GM12878 (cell line): ENCODE data around the gene CBX7. TPM values are rescaled to one million over a fixed set of nuclear protein-coding genes. Genes with fewer than 3 reads are reported as not detected.

Experiments used
- ATF2 ChIP-seq: IDR thresholded peaks from 2 replicates; pipeline ENCODE4 v1.6.1; 2012; ENCODE audit warnings: low read length, inconsistent platforms
- BCL3 ChIP-seq: IDR thresholded peaks from 2 replicates; pipeline ENCODE4 v1.6.1; 2011; ENCODE audit warnings: borderline replicate concordance, low read depth, mild to moderate bottlenecking, moderate library complexity, low read length; ENCODE audit not compliant: insufficient read depth, poor library complexity, severe bottlenecking
- BMI1 ChIP-seq: fragments of 450-650 bp; IDR thresholded peaks from 2 replicates; pipeline ENCODE4 v1.6.1; 2016; ENCODE audit warnings: mild to moderate bottlenecking, moderate library complexity, borderline replicate concordance
- CBFB ChIP-seq: IDR thresholded peaks from 2 replicates; pipeline ENCODE4 v1.6.1; 2016; ENCODE audit warnings: antibody characterized with exemption, low read depth
- CTCF ChIP-seq, 3 experiments: IDR thresholded peaks in 2 of 3; conservative IDR thresholded peaks in 1 of 3; 2 replicates each; pipeline ENCODE4 v1.5.1; 2011; ENCODE audit warnings: low read depth in 3 of 3, low read length in 3 of 3, mild to moderate bottlenecking in 3 of 3, control low read depth in 2 of 3, moderate library complexity in 2 of 3, inconsistent platforms in 1 of 3, mixed read lengths in 1 of 3; ENCODE audit not compliant: control insufficient read depth in 2 of 3, insufficient read depth in 1 of 3; ENCODE audit errors: extremely low read depth in 1 of 3
- FOXM1 ChIP-seq: IDR thresholded peaks from 2 replicates; pipeline ENCODE4 v1.6.1; 2012; ENCODE audit warnings: low read depth, mild to moderate bottlenecking, inconsistent platforms, low read length, moderate library complexity
- GABPA ChIP-seq: IDR thresholded peaks from 2 replicates; pipeline ENCODE4 v1.6.1; 2014; ENCODE audit warnings: antibody characterized with exemption, low read depth, mild to moderate bottlenecking, inconsistent platforms
- GATAD2B ChIP-seq: fragments of 450-650 bp; conservative IDR thresholded peaks from 2 replicates; pipeline ENCODE4 v1.6.1; 2017; ENCODE audit warnings: low read depth, mild to moderate bottlenecking, moderate library complexity
- HCFC1 ChIP-seq: fragments of 150-350 bp; IDR thresholded peaks from 2 replicates; pipeline ENCODE4 v1.6.1; 2014; ENCODE audit warnings: low read length
- IKZF1 ChIP-seq: fragments of 450-650 bp; conservative IDR thresholded peaks from 2 replicates; pipeline ENCODE4 v1.6.1; 2017; ENCODE audit warnings: antibody characterized with exemption, mild to moderate bottlenecking
- IKZF2 ChIP-seq, 2 experiments: fragments of 450-650 bp; IDR thresholded peaks; 2 replicates each; pipeline ENCODE4 v1.6.1; 2017; ENCODE audit warnings: mild to moderate bottlenecking in 2 of 2, moderate library complexity in 2 of 2
- KAT2A ChIP-seq: conservative IDR thresholded peaks from 2 replicates; pipeline ENCODE4 v1.6.1; 2011; ENCODE audit warnings: low read depth, low read length; ENCODE audit not compliant: control insufficient read depth
- KDM1A ChIP-seq: fragments of 200-600 bp; sonication (generic); IDR thresholded peaks from 2 replicates; pipeline ENCODE4 v1.6.1; 2016; ENCODE audit warnings: borderline replicate concordance
- MEF2A ChIP-seq: IDR thresholded peaks from 2 replicates; pipeline ENCODE4 v1.6.1; 2011; ENCODE audit warnings: low read depth, mild to moderate bottlenecking, low read length, moderate library complexity; ENCODE audit not compliant: insufficient read depth
- NRF1 ChIP-seq: conservative IDR thresholded peaks from 2 replicates; pipeline ENCODE4 v1.6.1; 2011; ENCODE audit warnings: mild to moderate bottlenecking, low read depth, low read length, improper control_type of control experiment
- POLR2A ChIP-seq: IDR thresholded peaks from 2 replicates; pipeline ENCODE4 v1.6.1; 2011; ENCODE audit warnings: low read depth, mild to moderate bottlenecking, low read length
- REST ChIP-seq: IDR thresholded peaks from 2 replicates; pipeline ENCODE4 v1.6.1; 2012; ENCODE audit warnings: mild to moderate bottlenecking, low read depth, low read length
- SUZ12 ChIP-seq: fragments of 200-600 bp; sonication (generic); IDR thresholded peaks from one replicate; pipeline ENCODE4 v1.6.1; 2018; ENCODE audit warnings: antibody characterized with exemption, mild to moderate bottlenecking; ENCODE audit not compliant: unreplicated experiment
- TAF1 ChIP-seq: IDR thresholded peaks from 2 replicates; pipeline ENCODE4 v1.6.1; 2011; ENCODE audit warnings: mild to moderate bottlenecking, low read depth, low read length, borderline replicate concordance
- TCF3 ChIP-seq: IDR thresholded peaks from 2 replicates; pipeline ENCODE4 v1.6.1; 2012; ENCODE audit warnings: low read depth, mild to moderate bottlenecking, low read length, borderline replicate concordance; ENCODE audit not compliant: insufficient read depth
- ZSCAN29 ChIP-seq: fragments of 450-650 bp; IDR thresholded peaks from 2 replicates; pipeline ENCODE4 v1.6.1; 2017; ENCODE audit warnings: mild to moderate bottlenecking, moderate library complexity
- ZZZ3 ChIP-seq: IDR thresholded peaks from 2 replicates; pipeline ENCODE4 v1.6.1; 2011; ENCODE audit warnings: low read depth; ENCODE audit not compliant: control insufficient read depth, insufficient read length
- polyA plus RNA-seq, 11 experiments: library from polyadenylated mRNA; depleted of rRNA in 4 of 11; unstranded in 6 of 11; stranded (reverse) in 5 of 11; fragments of >200 nt; fragmentation: Nextera tagmentation in 4 of 11; fragmentation: Illumina TruSeq in 1 of 11; extraction: Ambion mirVana in 4 of 11; extraction: Trizol in 1 of 11; gene quantifications; 1 replicate in 1 of 11; 2 replicates in 10 of 11; pipeline versions ENCODE4 v1.2.1 to v1.2.3, GENCODE V29; 2011 to 2016; ENCODE audit warnings: inconsistent platforms in 2 of 11, missing spikeins in 2 of 11, low read depth in 1 of 11
- total RNA-seq, 4 experiments: library from RNA; depleted of rRNA in 3 of 4; stranded (reverse); fragments of >200 nt in 3 of 4; fragmentation: Illumina TruSeq in 1 of 4; extraction: Trizol in 1 of 4; gene quantifications; 2 replicates each; pipeline versions ENCODE4 v1.2.1 to v1.2.3, GENCODE V29; 2013 to 2021

Gene CBX7
- total and polyA plus RNA-seq, 10 of the 15 experiments (the other 5 are each of a cell fraction or from before 2014, with no cell fraction given) = 0.18 to 17.2 (median 5.6) TPM

- TF ChIP-seq REST (no peak), SUZ12 (no peak), KDM1A (no peak), MEF2A (no peak), POLR2A (peak; percentile 52; the same call in 1 of the 2 replicates), ZSCAN29 (no peak), TAF1 (peak; percentile 38; the same call in 1 of the 2 replicates), GABPA (no peak), NRF1 (no peak), GATAD2B (peak; percentile 86), KAT2A (no peak), IKZF1 (peak; percentile 92), HCFC1 (no peak), ATF2 (no peak), BCL3 (peak; percentile 17), ZZZ3 (no peak), CTCF (IDR thresholded peaks at IDR 0.05 in 2 of 3, conservative IDR thresholded peaks at IDR 0.05 in 1 of 3; ENCODE audit: control insufficient read depth in 2 of 3, extremely low read depth in 1 of 3, insufficient read depth in 1 of 3, low read depth in 3 of 3, low read length in 3 of 3) (no peak), CBFB (0 out of 2 replicates have a peak, but pooled peaks have one; percentile 51), TCF3 (no peak), FOXM1 (0 out of 2 replicates have a peak, but pooled peaks have one; percentile 21), IKZF2 (IDR thresholded peaks at IDR 0.05) (peak; percentile 76 to 81), BMI1 (no peak)
Observed at GRCh38 chr22:39097098-39098020, 55.1 kb downstream of the CBX7 start, which contains the start of gene APOBEC3H (continued).
